ENCODE results near the gene CASS4.

The CASS4 gene

DNA sequence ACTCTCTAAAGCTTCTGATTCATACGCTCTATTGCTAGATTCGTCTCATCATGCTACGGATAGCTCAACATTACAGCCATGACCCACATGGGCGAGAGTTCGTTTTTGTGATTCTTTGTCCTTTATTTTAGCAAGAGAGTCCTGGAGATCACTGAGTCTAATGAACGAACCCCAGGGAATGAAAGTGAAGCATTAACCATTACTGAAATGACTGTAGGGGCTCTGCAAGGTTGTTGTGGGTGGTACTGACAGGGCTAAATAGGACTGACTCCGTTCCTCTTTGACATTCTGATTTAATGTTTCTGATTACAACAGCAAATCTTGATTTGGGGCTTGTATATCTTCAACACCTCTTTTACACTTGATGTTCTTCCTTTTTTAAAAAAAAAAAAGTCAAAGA, 42.7 kb downstream of the CASS4 start:
- Histone ChIP-seq H3K27ac (ENCODE audit: insufficient read depth, low read length, poor library complexity, severe bottlenecking) (no peak overlapping the region), H3K36me3 (ENCODE audit: control insufficient read depth, insufficient read depth, low read length) (peaks cover 27% of the 10 kb centered on the region), H3K4me3 (ENCODE audit: insufficient read depth, low read depth, low read length, poor library complexity, severe bottlenecking) (no peak overlapping the region), H3K9me3 (ENCODE audit: control insufficient read depth, low read length) (no peaks in the 10 kb centered on the region), H3K4me1 (ENCODE audit: control insufficient read depth, insufficient read depth, low read length, poor library complexity, severe bottlenecking) (peaks cover 6% of the 10 kb centered on the region), H3K27me3 (replicated peaks; ENCODE audit: control insufficient read depth, insufficient read depth, low read length, poor library complexity, severe bottlenecking) (no peaks in the 10 kb centered on the region)
- no peak for DNase-seq

DNA sequence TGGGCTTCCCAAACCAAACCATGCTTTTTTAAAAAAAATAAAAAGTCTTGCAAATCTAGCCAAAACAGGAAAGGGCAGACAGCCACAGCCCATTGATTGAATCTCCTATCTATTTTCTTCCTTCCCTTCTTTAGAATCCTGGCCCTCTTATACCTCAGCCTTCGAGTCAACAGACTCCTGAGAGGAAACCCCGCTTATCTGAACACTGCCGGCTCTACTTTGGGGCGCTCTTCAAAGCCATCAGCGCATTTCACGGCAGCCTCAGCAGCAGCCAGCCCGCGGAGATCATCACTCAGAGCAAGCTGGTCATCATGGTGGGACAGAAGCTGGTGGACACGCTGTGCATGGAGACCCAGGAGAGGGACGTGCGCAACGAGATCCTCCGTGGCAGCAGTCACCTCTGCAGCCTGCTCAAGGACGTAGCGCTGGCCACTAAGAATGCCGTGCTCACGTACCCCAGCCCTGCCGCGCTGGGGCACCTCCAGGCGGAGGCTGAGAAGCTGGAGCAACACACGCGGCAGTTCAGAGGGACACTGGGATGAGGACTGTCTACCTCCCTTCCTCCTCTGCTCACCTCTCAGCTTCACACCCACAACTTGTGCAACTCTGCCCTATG, 46.3 kb downstream of the CASS4 start:
- Histone ChIP-seq H3K36me3 (ENCODE audit: control insufficient read depth, insufficient read depth, low read length) (peaks cover 10% of the 10 kb centered on the region), H3K27ac (ENCODE audit: insufficient read depth, low read length, poor library complexity, severe bottlenecking) (no peak overlapping the region), H3K9me3 (ENCODE audit: control insufficient read depth, low read length) (no peaks in the 10 kb centered on the region), H3K4me1 (ENCODE audit: control insufficient read depth, insufficient read depth, low read length, poor library complexity, severe bottlenecking) (peaks cover 21% of the 10 kb centered on the region), H3K27me3 (replicated peaks; ENCODE audit: control insufficient read depth, insufficient read depth, low read length, poor library complexity, severe bottlenecking) (no peaks in the 10 kb centered on the region), H3K4me3 (ENCODE audit: insufficient read depth, low read depth, low read length, poor library complexity, severe bottlenecking) (no peak overlapping the region)
- DNase-seq, result no peak

- Histone ChIP-seq H3K4me1 (ENCODE audit: control insufficient read depth, insufficient read depth, low read length, poor library complexity, severe bottlenecking) (peaks cover 26% of the 10 kb centered on the region), H3K4me3 (ENCODE audit: insufficient read depth, low read depth, low read length, poor library complexity, severe bottlenecking) (no peak overlapping the region), H3K36me3 (ENCODE audit: control insufficient read depth, insufficient read depth, low read length) (peaks cover 10% of the 10 kb centered on the region), H3K27ac (ENCODE audit: insufficient read depth, low read length, poor library complexity, severe bottlenecking) (peak overlapping the region; percentile 69), H3K27me3 (replicated peaks; ENCODE audit: control insufficient read depth, insufficient read depth, low read length, poor library complexity, severe bottlenecking) (no peaks in the 10 kb centered on the region), H3K9me3 (ENCODE audit: control insufficient read depth, low read length) (no peaks in the 10 kb centered on the region)
- DNase-seq, result peak; percentile 51 to 60 (median 53)
Measured at GRCh38 chr20:56460459-56460858, 48.4 kb downstream of the CASS4 start.

DNA sequence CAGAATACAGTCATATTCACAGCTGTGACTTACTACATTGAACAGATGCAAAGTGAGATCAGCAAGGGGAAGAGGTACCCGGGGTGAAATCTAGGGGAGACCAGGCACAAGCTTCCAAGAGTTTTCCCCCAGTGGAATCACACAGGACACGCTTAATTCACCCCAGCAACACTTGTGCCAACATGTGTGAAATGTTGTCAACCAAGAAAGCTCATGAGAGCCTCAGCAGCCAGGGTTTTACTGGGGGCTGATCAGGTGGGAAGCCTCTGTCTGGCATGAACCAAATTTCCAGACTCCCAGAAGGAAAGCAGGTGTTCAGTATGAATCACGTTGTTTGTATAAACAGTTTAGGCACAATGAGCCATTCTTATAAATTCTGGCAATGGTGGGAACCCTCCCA, 49.5 kb downstream of the CASS4 start:
- Histone ChIP-seq H3K4me1 (ENCODE audit: control insufficient read depth, insufficient read depth, low read length, poor library complexity, severe bottlenecking) (peaks cover 26% of the 10 kb centered on the region), H3K27ac (ENCODE audit: insufficient read depth, low read length, poor library complexity, severe bottlenecking) (peak overlapping the region; percentile 69)

GRCh38 chr20:56463428-56463827, 51.4 kb downstream of the CASS4 start:
- no peaks in the 10 kb centered on the region for H3K9me3 ChIP-seq (ENCODE audit: control insufficient read depth, low read length)
- H3K4me3 ChIP-seq (ENCODE audit: insufficient read depth, low read depth, low read length, poor library complexity, severe bottlenecking), result no peak overlapping the region
- no peak overlapping the region for H3K27ac ChIP-seq (ENCODE audit: insufficient read depth, low read length, poor library complexity, severe bottlenecking)
- DNase-seq, result peak in 1 of 3 donors; percentile 8
- H3K36me3 ChIP-seq (ENCODE audit: control insufficient read depth, insufficient read depth, low read length), result peaks cover 8% of the 10 kb centered on the region
- peaks cover 32% of the 10 kb centered on the region for H3K4me1 ChIP-seq (ENCODE audit: control insufficient read depth, insufficient read depth, low read length, poor library complexity, severe bottlenecking)
- no peaks in the 10 kb centered on the region for H3K27me3 ChIP-seq (replicated peaks; ENCODE audit: control insufficient read depth, insufficient read depth, low read length, poor library complexity, severe bottlenecking)

More for the DNA sequence above, 49.5 kb downstream of the CASS4 start:
- H3K36me3 ChIP-seq (ENCODE audit: control insufficient read depth, insufficient read depth, low read length), result peaks cover 10% of the 10 kb centered on the region
- H3K9me3 ChIP-seq (ENCODE audit: control insufficient read depth, low read length), result no peaks in the 10 kb centered on the region
- H3K27me3 ChIP-seq (replicated peaks; ENCODE audit: control insufficient read depth, insufficient read depth, low read length, poor library complexity, severe bottlenecking), result no peaks in the 10 kb centered on the region
- H3K4me3 ChIP-seq (ENCODE audit: insufficient read depth, low read depth, low read length, poor library complexity, severe bottlenecking), result no peak overlapping the region
- no peak for DNase-seq

GRCh38 chr20:56465997-56466396, 53.9 kb downstream of the CASS4 start:
- no peak overlapping the region for H3K4me3 ChIP-seq (ENCODE audit: insufficient read depth, low read depth, low read length, poor library complexity, severe bottlenecking)
- peaks cover 37% of the 10 kb centered on the region for H3K4me1 ChIP-seq (ENCODE audit: control insufficient read depth, insufficient read depth, low read length, poor library complexity, severe bottlenecking)
- H3K9me3 ChIP-seq (ENCODE audit: control insufficient read depth, low read length), result no peaks in the 10 kb centered on the region
- no peaks in the 10 kb centered on the region for H3K36me3 ChIP-seq (ENCODE audit: control insufficient read depth, insufficient read depth, low read length)
- no peaks in the 10 kb centered on the region for H3K27me3 ChIP-seq (replicated peaks; ENCODE audit: control insufficient read depth, insufficient read depth, low read length, poor library complexity, severe bottlenecking)
- no peak for DNase-seq
- no peak overlapping the region for H3K27ac ChIP-seq (ENCODE audit: insufficient read depth, low read length, poor library complexity, severe bottlenecking)

DNA sequence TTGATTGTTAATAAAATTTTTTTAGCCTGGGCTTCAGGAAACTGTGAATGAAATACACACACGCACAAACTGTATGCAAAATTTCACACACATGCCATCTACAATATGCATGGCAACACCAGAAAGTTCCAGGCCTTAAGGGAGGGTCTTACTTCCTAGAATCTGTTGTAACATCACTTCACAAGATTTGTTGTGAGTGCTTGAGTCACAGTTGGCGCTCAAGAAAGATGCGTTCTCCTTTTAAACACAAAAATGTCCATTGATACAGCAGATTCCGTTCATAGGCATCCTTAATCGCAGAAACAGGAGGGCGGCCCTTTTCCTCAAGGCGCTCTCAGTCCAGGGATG, 55.9 kb downstream of the CASS4 start:
- Histone ChIP-seq H3K27me3 (replicated peaks; ENCODE audit: control insufficient read depth, insufficient read depth, low read length, poor library complexity, severe bottlenecking) (no peaks in the 10 kb centered on the region), H3K27ac (ENCODE audit: insufficient read depth, low read length, poor library complexity, severe bottlenecking) (peak overlapping the region; percentile 92), H3K9me3 (ENCODE audit: control insufficient read depth, low read length) (no peaks in the 10 kb centered on the region), H3K4me1 (ENCODE audit: control insufficient read depth, insufficient read depth, low read length, poor library complexity, severe bottlenecking) (peaks cover 31% of the 10 kb centered on the region), H3K4me3 (ENCODE audit: insufficient read depth, low read depth, low read length, poor library complexity, severe bottlenecking) (peak overlapping the region; percentile 68), H3K36me3 (ENCODE audit: control insufficient read depth, insufficient read depth, low read length) (peaks cover 3% of the 10 kb centered on the region)
- DNase-seq, result no peak

DNA sequence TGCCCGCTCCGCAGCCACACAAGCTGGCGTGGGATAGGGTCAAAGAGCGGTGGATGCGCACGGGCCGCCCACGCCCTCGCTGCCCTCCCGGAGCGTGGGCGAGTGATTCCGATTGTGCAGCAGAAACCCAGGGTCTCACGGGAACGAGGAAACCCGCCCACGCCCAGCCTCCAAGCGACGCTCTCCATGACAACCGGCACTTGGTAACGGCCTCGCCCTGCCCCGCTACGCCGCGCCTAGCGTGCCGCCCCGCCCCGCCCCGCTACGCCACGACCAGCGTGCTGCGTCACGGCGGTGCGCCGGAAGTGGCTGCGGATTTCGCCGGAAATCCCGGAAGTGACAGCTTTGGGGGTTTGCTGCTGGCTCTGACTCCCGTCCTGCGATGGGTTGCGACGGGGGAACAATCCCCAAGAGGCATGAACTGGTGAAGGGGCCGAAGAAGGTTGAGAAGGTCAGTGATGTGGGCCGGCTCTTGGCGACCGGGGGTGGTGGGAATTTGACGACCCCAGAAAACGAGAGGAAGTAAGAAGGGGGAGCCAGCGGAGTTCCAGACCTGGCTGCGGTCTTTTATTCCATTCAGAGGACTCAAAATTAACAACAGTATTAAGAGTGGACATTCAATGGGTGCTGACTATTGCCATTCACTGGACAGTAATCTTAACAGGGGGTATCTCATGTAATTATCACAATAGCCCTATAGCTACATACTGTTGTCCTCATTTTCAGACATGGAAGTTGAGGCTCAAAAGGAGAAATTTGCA, 56.4 kb downstream of the CASS4 start, which contains the start of gene RTF2:
TSS of gene RTF2 (plus strand) at position 312 of the 761 bp plus-strand sequence. CDS start at position 383, 71 bp downstream.
- Histone ChIP-seq H3K9me3 (ENCODE audit: control insufficient read depth, low read length) (no peaks in the 10 kb centered on the region), H3K27me3 (replicated peaks; ENCODE audit: control insufficient read depth, insufficient read depth, low read length, poor library complexity, severe bottlenecking) (no peaks in the 10 kb centered on the region), H3K36me3 (ENCODE audit: control insufficient read depth, insufficient read depth, low read length) (peaks cover 8% of the 10 kb centered on the region), H3K27ac (ENCODE audit: insufficient read depth, low read length, poor library complexity, severe bottlenecking) (peak within 1 kb of the TSS; percentile 92), H3K4me3 (ENCODE audit: insufficient read depth, low read depth, low read length, poor library complexity, severe bottlenecking) (peak within 1 kb of the TSS; percentile 68), H3K4me1 (ENCODE audit: control insufficient read depth, insufficient read depth, low read length, poor library complexity, severe bottlenecking) (peaks cover 25% of the 10 kb centered on the region)
- DNase-seq, result peak; percentile 93 to 94 (median 94)

- H3K36me3 ChIP-seq (ENCODE audit: control insufficient read depth, insufficient read depth, low read length), result peaks cover 13% of the 10 kb centered on the region
- no peak for DNase-seq
- peaks cover 21% of the 10 kb centered on the region for H3K4me1 ChIP-seq (ENCODE audit: control insufficient read depth, insufficient read depth, low read length, poor library complexity, severe bottlenecking)
- peak overlapping the region; percentile 68 for H3K4me3 ChIP-seq (ENCODE audit: insufficient read depth, low read depth, low read length, poor library complexity, severe bottlenecking)
- peak overlapping the region; percentile 92 for H3K27ac ChIP-seq (ENCODE audit: insufficient read depth, low read length, poor library complexity, severe bottlenecking)
- H3K27me3 ChIP-seq (replicated peaks; ENCODE audit: control insufficient read depth, insufficient read depth, low read length, poor library complexity, severe bottlenecking), result no peaks in the 10 kb centered on the region
- no peaks in the 10 kb centered on the region for H3K9me3 ChIP-seq (ENCODE audit: control insufficient read depth, low read length)
Measured at GRCh38 chr20:56469077-56469449, 57.0 kb downstream of the CASS4 start.

- peaks cover 9% of the 10 kb centered on the region for H3K4me1 ChIP-seq (ENCODE audit: control insufficient read depth, insufficient read depth, low read length, poor library complexity, severe bottlenecking)
- peak overlapping the region; percentile 21 for H3K27ac ChIP-seq (ENCODE audit: insufficient read depth, low read length, poor library complexity, severe bottlenecking)
- DNase-seq, result no peak
- H3K4me3 ChIP-seq (ENCODE audit: insufficient read depth, low read depth, low read length, poor library complexity, severe bottlenecking), result no peak overlapping the region
- H3K9me3 ChIP-seq (ENCODE audit: control insufficient read depth, low read length), result no peaks in the 10 kb centered on the region
- H3K27me3 ChIP-seq (replicated peaks; ENCODE audit: control insufficient read depth, insufficient read depth, low read length, poor library complexity, severe bottlenecking), result no peaks in the 10 kb centered on the region
- peaks cover 63% of the 10 kb centered on the region for H3K36me3 ChIP-seq (ENCODE audit: control insufficient read depth, insufficient read depth, low read length)
Measured at GRCh38 chr20:56483970-56484369, 71.9 kb downstream of the CASS4 start.
